HG03045 (cell line): Measurements from ENCODE around the gene KLHL17.

Source experiments
- ATAC-seq: cut with Tn5 transposase; IDR thresholded peaks from one replicate; pipeline ENCODE4 v1.9.1; 2021; ENCODE audit warnings: mild to moderate bottlenecking, moderate library complexity; ENCODE audit not compliant: unreplicated experiment

The KLHL17 gene

DNA sequence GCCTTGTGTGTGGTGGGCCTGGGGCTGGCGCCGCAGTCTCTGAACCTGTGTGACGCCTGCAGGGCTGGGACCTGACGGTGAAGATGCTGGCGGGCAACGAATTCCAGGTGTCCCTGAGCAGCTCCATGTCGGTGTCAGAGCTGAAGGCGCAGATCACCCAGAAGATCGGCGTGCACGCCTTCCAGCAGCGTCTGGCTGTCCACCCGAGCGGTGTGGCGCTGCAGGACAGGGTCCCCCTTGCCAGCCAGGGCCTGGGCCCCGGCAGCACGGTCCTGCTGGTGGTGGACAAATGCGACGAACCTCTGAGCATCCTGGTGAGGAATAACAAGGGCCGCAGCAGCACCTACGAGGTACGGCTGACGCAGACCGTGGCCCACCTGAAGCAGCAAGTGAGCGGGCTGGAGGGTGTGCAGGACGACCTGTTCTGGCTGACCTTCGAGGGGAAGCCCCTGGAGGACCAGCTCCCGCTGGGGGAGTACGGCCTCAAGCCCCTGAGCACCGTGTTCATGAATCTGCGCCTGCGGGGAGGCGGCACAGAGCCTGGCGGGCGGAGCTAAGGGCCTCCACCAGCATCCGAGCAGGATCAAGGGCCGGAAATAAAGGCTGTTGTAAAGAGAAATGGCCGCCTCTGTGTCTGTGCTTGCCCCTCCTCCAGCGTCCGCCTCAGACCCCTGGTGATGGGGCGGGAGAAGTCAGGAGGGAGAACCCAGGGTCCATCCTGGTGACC is 53.7 kb downstream of the KLHL17 start:
- no peak for ATAC-seq

- ATAC-seq = no peak
These were observed 54.7 kb downstream of the KLHL17 start for GRCh38 chr1:1014799-1015681.
